Hepatocyte (in vitro differentiated cells): Measurements from ENCODE around the gene G6PC1. TPM values are rescaled to one million over a fixed set of nuclear protein-coding genes. Genes with fewer than 3 reads are reported as not detected.
"Not testable (repeated sequence)": the region's sequence is repeated elsewhere in the genome, so short reads cannot be mapped to it uniquely, and the experiment has no call there.

Experiments
- DNase-seq: peaks from one replicate; pipeline ENCODE4 v3.0.0-alpha.2; 2016; ENCODE audit warnings: low spot score
- H2AFZ ChIP-seq: fragments of 200-600 bp; sonication (generic); 2 replicates; pipeline ENCODE4 v1.6.0; 2016; ENCODE audit warnings: antibody characterized with exemption, mild to moderate bottlenecking
- H3K27ac ChIP-seq: fragments of 200-600 bp; sonication (generic); 2 replicates; pipeline ENCODE4 v1.5.1; 2016; ENCODE audit warnings: mild to moderate bottlenecking
- H3K27me3 ChIP-seq: fragments of 200-600 bp; sonication (generic); 2 replicates; pipeline ENCODE4 v1.6.1; 2016
- H3K36me3 ChIP-seq: fragments of 200-600 bp; sonication (generic); replicated peaks from 2 replicates; pipeline ENCODE4 v1.5.1; 2016; ENCODE audit warnings: low read depth; ENCODE audit not compliant: insufficient read depth
- H3K4me1 ChIP-seq: fragments of 200-600 bp; sonication (generic); 2 replicates; pipeline ENCODE4 v1.5.1; 2016; ENCODE audit warnings: mild to moderate bottlenecking, moderate library complexity; ENCODE audit not compliant: insufficient read depth
- H3K4me2 ChIP-seq: fragments of 200-600 bp; sonication (generic); 2 replicates; pipeline ENCODE4 v1.6.0; 2016
- H3K4me3 ChIP-seq: fragments of 200-600 bp; sonication (generic); 2 replicates; pipeline ENCODE4 v1.5.1; 2016; ENCODE audit warnings: mild to moderate bottlenecking
- H3K79me2 ChIP-seq: fragments of 200-600 bp; sonication (generic); 2 replicates; pipeline ENCODE4 v1.6.0; 2017; ENCODE audit warnings: mild to moderate bottlenecking
- H3K9me2 ChIP-seq: fragments of 200-600 bp; sonication (generic); replicated peaks from 2 replicates; pipeline ENCODE4 v1.6.0; 2017; ENCODE audit warnings: mild to moderate bottlenecking; ENCODE audit not compliant: insufficient read depth
- H3K9me3 ChIP-seq: fragments of 200-600 bp; sonication (generic); 2 replicates; pipeline ENCODE4 v1.5.1; 2016; ENCODE audit warnings: low read depth, mild to moderate bottlenecking
- H4K20me1 ChIP-seq: fragments of 200-600 bp; sonication (generic); 2 replicates; pipeline ENCODE4 v1.6.0; 2016; ENCODE audit warnings: mild to moderate bottlenecking; ENCODE audit not compliant: insufficient read depth, poor library complexity, severe bottlenecking
- EZH2 ChIP-seq: fragments of 200-600 bp; sonication (generic); IDR thresholded peaks from 2 replicates; pipeline ENCODE4 v1.6.1; 2016; ENCODE audit warnings: antibody characterized with exemption, mild to moderate bottlenecking, borderline replicate concordance
- EZH2phosphoT487 ChIP-seq: fragments of 200-600 bp; sonication (generic); IDR thresholded peaks from one replicate; pipeline ENCODE4 v1.6.1; 2018; ENCODE audit warnings: antibody characterized with exemption, mild to moderate bottlenecking, low read depth, moderate library complexity; ENCODE audit not compliant: unreplicated experiment, severe bottlenecking
- WGBS: methylation state at CpG from one replicate; pipeline ENCODE4 v1.1.6; 2016; ENCODE audit warnings: low lambda C conversion rate; ENCODE audit errors: missing lambda C conversion rate; 5-methylcytosine and 5-hydroxymethylcytosine counted together
- polyA plus RNA-seq: library from polyadenylated mRNA; unstranded; fragments of >200 nt; fragmentation: Nextera tagmentation; extraction: Ambion mirVana; gene quantifications from 2 replicates; pipeline ENCODE4 v1.2.1, GENCODE V29; 2016
- total RNA-seq: library from RNA; depleted of rRNA; stranded (reverse); fragments of >200 nt; gene quantifications from 2 replicates; pipeline ENCODE4 v1.2.3, GENCODE V29; 2014
- TF ChIP-seq, protein P1 (sequence below): fragments of 200-600 bp; sonication (generic); IDR thresholded peaks from 2 replicates; pipeline ENCODE4 v1.5.1; 2016; ENCODE audit warnings: antibody characterized with exemption, mild to moderate bottlenecking; ENCODE audit not compliant: poor library complexity

G6PC1 gene
- total and polyA plus RNA-seq, 2 experiments from 2014 or later = 18.2 to 24.2 TPM

DNA sequence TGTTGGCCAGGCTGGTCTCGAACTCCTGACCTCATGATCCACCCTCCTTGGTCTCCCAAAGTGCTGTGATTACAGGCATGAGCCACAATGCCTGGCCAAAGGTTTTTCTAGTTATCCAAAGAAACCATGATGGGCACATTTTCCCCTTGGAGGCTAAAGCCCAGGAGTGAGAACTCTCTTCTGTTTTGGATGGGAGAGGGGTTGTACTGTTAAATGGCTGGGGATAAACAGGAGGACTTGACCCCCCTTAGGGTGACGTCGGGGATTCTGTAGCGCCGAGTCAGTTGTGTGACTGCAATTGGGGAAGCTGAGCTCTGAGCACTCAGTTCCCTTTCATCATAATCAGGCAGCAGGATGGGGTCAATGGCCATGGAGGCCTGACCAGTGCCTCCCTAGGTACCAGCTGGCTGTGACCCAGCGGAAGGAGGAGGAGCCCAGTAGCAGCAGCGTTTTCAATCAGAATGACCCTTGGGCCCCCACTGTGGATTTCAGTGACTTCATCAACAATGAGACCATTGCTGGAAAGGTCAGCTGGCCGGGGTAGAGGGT, 45.5 kb upstream of the G6PC1 start:
- no peaks in the 10 kb centered on the region for H3K4me1 ChIP-seq
- no peak overlapping the region for H2AFZ ChIP-seq
- H3K36me3 ChIP-seq = no peaks in the 10 kb centered on the region
- TF ChIP-seq EZH2phosphoT487 (no peak), EZH2 (no peak)
- TF ChIP-seq, protein P1, sequence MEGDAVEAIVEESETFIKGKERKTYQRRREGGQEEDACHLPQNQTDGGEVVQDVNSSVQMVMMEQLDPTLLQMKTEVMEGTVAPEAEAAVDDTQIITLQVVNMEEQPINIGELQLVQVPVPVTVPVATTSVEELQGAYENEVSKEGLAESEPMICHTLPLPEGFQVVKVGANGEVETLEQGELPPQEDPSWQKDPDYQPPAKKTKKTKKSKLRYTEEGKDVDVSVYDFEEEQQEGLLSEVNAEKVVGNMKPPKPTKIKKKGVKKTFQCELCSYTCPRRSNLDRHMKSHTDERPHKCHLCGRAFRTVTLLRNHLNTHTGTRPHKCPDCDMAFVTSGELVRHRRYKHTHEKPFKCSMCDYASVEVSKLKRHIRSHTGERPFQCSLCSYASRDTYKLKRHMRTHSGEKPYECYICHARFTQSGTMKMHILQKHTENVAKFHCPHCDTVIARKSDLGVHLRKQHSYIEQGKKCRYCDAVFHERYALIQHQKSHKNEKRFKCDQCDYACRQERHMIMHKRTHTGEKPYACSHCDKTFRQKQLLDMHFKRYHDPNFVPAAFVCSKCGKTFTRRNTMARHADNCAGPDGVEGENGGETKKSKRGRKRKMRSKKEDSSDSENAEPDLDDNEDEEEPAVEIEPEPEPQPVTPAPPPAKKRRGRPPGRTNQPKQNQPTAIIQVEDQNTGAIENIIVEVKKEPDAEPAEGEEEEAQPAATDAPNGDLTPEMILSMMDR = no peak
- no peak overlapping the region for H3K4me2 ChIP-seq
- no peak overlapping the region for H3K4me3 ChIP-seq
- no peaks in the 10 kb centered on the region for H3K9me3 ChIP-seq
- no peak for DNase-seq
- no peaks in the 10 kb centered on the region for H3K9me2 ChIP-seq
- WGBS = 89% methylated on average over 8 of the region's 8 CpGs
- H3K27ac ChIP-seq = no peak overlapping the region
- no peaks in the 10 kb centered on the region for H4K20me1 ChIP-seq
- no peaks in the 10 kb centered on the region for H3K27me3 ChIP-seq
- H3K79me2 ChIP-seq = no peaks in the 10 kb centered on the region

- not testable (repeated sequence) for H3K36me3 ChIP-seq, H3K4me3 ChIP-seq, H2AFZ ChIP-seq, H3K4me1 ChIP-seq, H3K9me3 ChIP-seq, H3K79me2 ChIP-seq, H3K4me2 ChIP-seq, DNase-seq, H3K27me3 ChIP-seq, H3K27ac ChIP-seq, H3K9me2 ChIP-seq, H4K20me1 ChIP-seq
- WGBS = 91% methylated on average over 5 of the region's 8 CpGs
Observed at GRCh38 chr17:42856093-42856492, 44.5 kb upstream of the G6PC1 start.

GRCh38 chr17:42856516-42856915, 44.1 kb upstream of the G6PC1 start:
- WGBS = 95% methylated on average over 7 of the region's 8 CpGs
- not testable (repeated sequence) for DNase-seq, H3K9me2 ChIP-seq, H3K27ac ChIP-seq, H3K4me3 ChIP-seq, H3K27me3 ChIP-seq, H3K4me2 ChIP-seq, H3K79me2 ChIP-seq, H2AFZ ChIP-seq, H3K9me3 ChIP-seq, H3K36me3 ChIP-seq, H4K20me1 ChIP-seq, H3K4me1 ChIP-seq

DNA sequence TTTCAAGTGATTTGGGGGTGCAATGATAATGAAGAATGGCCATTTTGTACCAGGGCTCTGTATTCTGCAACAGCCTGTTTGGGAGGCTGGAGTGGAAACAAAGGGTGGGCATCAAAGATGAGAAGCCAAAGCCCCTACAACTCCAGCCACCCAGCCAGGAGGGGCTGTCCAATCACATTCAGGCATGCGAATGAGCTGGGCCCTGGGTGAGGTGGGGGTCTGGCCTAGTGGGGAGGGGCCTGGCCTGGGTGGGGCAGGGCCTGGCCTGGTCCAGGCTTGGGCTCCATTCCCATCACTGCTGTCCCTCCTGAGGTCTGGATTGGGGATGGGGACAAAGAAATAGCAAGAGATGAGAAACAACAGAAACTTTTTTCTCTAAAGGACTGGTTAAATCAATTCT, 43.2 kb upstream of the G6PC1 start:
- TF ChIP-seq EZH2 (no peak), EZH2phosphoT487 (no peak)
- TF ChIP-seq, protein P1 = no peak
- Histone ChIP-seq H3K9me3 (no peaks in the 10 kb centered on the region), H3K4me3 (no peak overlapping the region), H3K4me2 (no peak overlapping the region), H3K4me1 (no peaks in the 10 kb centered on the region), H3K79me2 (no peaks in the 10 kb centered on the region), H3K27ac (no peak overlapping the region), H3K27me3 (no peaks in the 10 kb centered on the region), H3K36me3 (no peaks in the 10 kb centered on the region), H3K9me2 (no peaks in the 10 kb centered on the region), H2AFZ (no peak overlapping the region), H4K20me1 (no peaks in the 10 kb centered on the region)
- 79% methylated on average over 1 of the region's 1 CpG for WGBS
- DNase-seq = no peak
